Left ventricle myocardium inferior (tissue), 1 donor: ENCODE results near the gene ZMIZ1. TPM values are rescaled to one million over a fixed set of nuclear protein-coding genes. Genes with fewer than 3 reads are reported as not detected.
A peak's percentile ranks its signal among the peaks of the same experiment; 100 is the strongest.

Source experiments
- DNase-seq: peaks from one replicate; pipeline ENCODE4 v3.0.0-alpha.2; 2020
- H3K27ac ChIP-seq: fragments of 200-600 bp; replicated peaks from 2 replicates; pipeline ENCODE4 v1.8.0; 2021
- H3K27me3 ChIP-seq: fragments of 200-600 bp; 2 replicates; pipeline ENCODE4 v1.8.0; 2021; ENCODE audit warnings: low read depth
- H3K36me3 ChIP-seq: fragments of 200-600 bp; 2 replicates; pipeline ENCODE4 v1.8.0; 2021
- H3K4me1 ChIP-seq: fragments of 200-600 bp; 2 replicates; pipeline ENCODE4 v1.8.0; 2021
- H3K4me3 ChIP-seq: fragments of 200-600 bp; 2 replicates; pipeline ENCODE4 v1.8.0; 2021; ENCODE audit warnings: mild to moderate bottlenecking, moderate library complexity
- H3K9me3 ChIP-seq: fragments of 200-600 bp; replicated peaks from 2 replicates; pipeline ENCODE4 v1.8.0; 2021
- intact Hi-C: fragments of 100-400 bp; cut with micrococcal nuclease; formaldehyde crosslinking; loops from one replicate; pipeline ENCODE4 v1.11.0; 2022
- total RNA-seq: library from RNA; stranded (reverse); fragmentation: NEBNext Ultra II Directional; extraction: Animal tissue kit (Norgen Biotek cat#: 25700); gene quantifications from one replicate; pipeline ENCODE4 v1.2.1, GENCODE V29; 2021
- TF ChIP-seq, protein P1 (sequence below): fragments of 200-600 bp; IDR thresholded peaks from 2 replicates; pipeline ENCODE4 v1.8.0; 2021; ENCODE audit warnings: antibody characterized with exemption, mild to moderate bottlenecking, borderline replicate concordance
- donor health status: DM: no; HTN: yes; CAD: no; lungs with severe emphysema.

The ZMIZ1 gene
- total RNA-seq, 1 donor from 2014 or later = 55.9 TPM

DNA sequence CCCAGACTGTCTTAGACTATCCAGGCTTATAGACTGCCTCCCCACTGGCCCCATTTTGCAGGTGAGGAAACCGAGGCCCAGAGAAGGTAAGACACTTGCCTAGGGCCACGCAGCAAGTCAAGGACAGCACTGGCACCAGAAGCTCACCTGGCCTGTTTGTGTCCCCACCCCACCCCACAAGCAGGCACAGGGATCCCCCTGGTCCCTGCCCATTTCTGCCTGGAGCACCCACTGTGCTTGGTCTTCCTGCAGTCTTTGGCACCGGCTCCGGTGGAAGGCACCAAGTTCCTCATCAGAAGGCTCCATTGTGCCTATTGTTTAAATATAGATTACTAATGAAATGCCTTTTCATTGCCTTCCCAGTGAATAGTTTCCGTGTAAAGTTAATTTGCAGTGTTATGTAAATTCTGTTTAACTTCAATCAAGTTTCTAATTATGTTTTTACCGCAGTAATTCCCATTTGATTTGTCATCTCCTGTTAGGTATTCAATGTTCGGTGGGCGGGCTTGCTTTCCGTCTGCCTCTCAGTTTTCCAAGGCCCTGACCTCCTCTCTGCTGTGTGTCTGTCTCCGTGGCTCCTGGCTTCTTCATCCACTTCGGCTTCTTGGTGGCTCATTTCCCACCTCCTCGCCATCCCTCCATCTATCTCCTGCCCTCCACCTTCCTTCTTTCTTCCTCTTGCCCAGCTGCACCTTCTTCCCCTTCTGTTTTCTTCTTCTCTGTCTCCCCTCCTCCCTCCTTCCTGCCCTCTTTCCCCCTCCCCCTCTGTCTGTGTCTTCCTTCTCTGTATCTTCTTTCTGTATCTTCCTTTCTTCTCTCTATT is 75.8 kb downstream of the ZMIZ1 start:
- H3K27ac ChIP-seq = peak overlapping the region; percentile 99
- intact Hi-C loops = loop anchor here (5.0 kb wide), 1 partner anchor 72 kb away; no protein-coding TSS in a partner anchor
- H3K9me3 ChIP-seq = no peaks in the 10 kb centered on the region
- H3K4me3 ChIP-seq = no peak overlapping the region
- DNase-seq = no peak
- peaks cover 100% of the 10 kb centered on the region for H3K4me1 ChIP-seq
- no peaks in the 10 kb centered on the region for H3K27me3 ChIP-seq
- peaks cover 35% of the 10 kb centered on the region for H3K36me3 ChIP-seq
- TF ChIP-seq, protein P1, sequence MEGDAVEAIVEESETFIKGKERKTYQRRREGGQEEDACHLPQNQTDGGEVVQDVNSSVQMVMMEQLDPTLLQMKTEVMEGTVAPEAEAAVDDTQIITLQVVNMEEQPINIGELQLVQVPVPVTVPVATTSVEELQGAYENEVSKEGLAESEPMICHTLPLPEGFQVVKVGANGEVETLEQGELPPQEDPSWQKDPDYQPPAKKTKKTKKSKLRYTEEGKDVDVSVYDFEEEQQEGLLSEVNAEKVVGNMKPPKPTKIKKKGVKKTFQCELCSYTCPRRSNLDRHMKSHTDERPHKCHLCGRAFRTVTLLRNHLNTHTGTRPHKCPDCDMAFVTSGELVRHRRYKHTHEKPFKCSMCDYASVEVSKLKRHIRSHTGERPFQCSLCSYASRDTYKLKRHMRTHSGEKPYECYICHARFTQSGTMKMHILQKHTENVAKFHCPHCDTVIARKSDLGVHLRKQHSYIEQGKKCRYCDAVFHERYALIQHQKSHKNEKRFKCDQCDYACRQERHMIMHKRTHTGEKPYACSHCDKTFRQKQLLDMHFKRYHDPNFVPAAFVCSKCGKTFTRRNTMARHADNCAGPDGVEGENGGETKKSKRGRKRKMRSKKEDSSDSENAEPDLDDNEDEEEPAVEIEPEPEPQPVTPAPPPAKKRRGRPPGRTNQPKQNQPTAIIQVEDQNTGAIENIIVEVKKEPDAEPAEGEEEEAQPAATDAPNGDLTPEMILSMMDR = no peak

DNA sequence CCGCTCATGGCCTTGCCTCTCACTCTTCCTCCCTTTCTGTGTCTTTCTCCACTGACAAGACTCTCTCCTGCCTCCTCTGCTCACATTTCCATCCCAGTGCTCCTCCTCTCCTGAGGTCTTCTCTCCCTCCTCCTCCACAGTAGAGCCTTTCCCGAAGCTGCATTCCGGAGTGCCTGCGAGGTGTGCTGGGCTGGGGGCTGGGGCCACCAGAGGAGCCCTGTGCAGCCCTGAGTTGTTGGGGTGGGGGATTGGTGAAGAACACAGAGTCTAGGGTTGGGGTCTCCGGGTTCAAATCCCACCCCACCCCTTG is 76.4 kb downstream of the ZMIZ1 start:
- no peak for DNase-seq
- intact Hi-C loops = loop anchor here (5.0 kb wide), 1 partner anchor 73 kb away; no protein-coding TSS in a partner anchor
- TF ChIP-seq, protein P1 = no peak
- H3K9me3 ChIP-seq = no peaks in the 10 kb centered on the region
- peaks cover 100% of the 10 kb centered on the region for H3K4me1 ChIP-seq
- H3K36me3 ChIP-seq = peaks cover 29% of the 10 kb centered on the region
- no peaks in the 10 kb centered on the region for H3K27me3 ChIP-seq
- peak overlapping the region; percentile 99 for H3K27ac ChIP-seq
- H3K4me3 ChIP-seq = no peak overlapping the region

DNA sequence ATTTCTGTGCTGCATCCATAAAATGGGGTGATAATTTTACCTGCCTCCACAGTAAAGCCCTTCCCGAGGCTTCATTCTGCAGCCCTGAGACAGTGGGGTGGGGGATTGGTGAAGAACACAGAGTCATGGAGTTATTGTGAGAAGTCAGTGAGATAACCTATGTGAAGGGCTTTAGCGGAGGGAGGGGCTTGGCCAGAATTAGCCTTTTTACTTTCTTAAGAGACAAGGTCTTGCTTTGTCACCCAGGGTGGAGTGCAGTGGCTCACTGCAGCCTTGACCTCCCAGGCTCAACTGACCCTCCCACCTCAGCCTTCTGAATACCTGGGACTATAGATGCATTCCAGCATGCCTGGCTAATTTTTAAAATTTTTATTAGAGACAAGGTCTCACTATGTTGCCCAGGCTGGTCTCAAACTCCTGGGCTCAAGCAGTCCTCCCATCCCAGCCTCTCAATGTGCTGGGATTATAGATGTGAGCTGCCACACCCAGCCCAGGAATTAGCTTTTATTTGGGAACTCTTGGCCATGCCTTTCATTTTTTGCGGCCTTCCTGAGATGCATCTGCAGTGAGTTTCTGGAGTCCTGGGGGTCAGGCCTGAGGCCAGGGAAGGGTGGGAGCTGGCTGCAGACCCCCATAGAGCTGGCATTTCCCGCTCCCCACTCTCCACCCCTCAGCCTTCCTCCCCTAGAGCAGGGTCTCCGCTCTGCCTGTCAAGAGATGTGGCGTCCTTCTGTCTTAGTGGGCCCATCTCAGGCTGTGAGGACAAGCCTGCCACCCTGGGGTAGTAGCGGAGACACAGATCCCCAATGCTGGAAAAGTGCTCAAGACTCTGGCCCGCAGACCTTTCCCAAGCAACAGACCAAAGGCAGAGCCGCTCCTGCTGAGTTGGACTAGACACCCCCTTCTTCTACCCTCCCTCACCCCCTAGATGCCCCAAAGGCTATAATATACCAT is 77.0 kb downstream of the ZMIZ1 start:
- intact Hi-C loops = loop anchor here (5.0 kb wide), 1 partner anchor 73 kb away; no protein-coding TSS in a partner anchor
- peaks cover 22% of the 10 kb centered on the region for H3K36me3 ChIP-seq

DNA sequence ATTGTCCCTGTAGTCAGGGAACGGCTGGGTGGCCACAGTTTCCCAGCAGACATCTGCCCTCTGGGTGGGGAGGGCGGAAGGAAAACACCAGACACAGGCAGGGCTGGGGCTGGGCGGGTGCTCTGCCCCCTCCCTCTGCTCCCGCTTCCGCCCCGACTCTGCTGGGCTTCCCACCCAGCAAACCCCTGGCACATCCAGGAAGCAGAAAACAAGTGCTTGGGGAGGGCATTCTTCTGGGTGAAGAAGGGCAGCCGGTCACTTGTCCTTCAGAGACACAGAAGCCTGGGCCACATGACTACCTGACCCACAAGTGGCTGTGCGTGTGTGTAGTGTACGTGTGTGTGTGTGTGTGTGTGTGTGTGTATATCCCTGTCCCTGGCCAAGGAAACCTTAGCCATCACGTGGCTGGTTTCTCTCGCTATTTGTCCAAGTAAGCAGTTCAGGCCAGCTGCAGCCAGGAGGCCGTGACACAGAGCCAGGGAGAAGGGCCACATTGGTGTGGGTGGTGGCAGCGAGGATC is 77.9 kb downstream of the ZMIZ1 start:
- H3K4me3 ChIP-seq = peak overlapping the region; percentile 32
- H3K9me3 ChIP-seq = no peaks in the 10 kb centered on the region
- H3K4me1 ChIP-seq = peaks cover 100% of the 10 kb centered on the region
- TF ChIP-seq, protein P1 = peak; percentile 58
- H3K27me3 ChIP-seq = no peaks in the 10 kb centered on the region
- peaks cover 16% of the 10 kb centered on the region for H3K36me3 ChIP-seq
- intact Hi-C loops = loop anchor here (5.0 kb wide), 1 partner anchor 74 kb away; no protein-coding TSS in a partner anchor
- H3K27ac ChIP-seq = peak overlapping the region; percentile 99
- peak; percentile 75 for DNase-seq

More for the DNA sequence above, 77.0 kb downstream of the ZMIZ1 start:
- TF ChIP-seq, protein P1 = no peak
- Histone ChIP-seq H3K27me3 (no peaks in the 10 kb centered on the region), H3K4me3 (peak overlapping the region; percentile 32), H3K9me3 (no peaks in the 10 kb centered on the region), H3K4me1 (peaks cover 100% of the 10 kb centered on the region), H3K27ac (peak overlapping the region; percentile 99)
- DNase-seq = no peak

DNA sequence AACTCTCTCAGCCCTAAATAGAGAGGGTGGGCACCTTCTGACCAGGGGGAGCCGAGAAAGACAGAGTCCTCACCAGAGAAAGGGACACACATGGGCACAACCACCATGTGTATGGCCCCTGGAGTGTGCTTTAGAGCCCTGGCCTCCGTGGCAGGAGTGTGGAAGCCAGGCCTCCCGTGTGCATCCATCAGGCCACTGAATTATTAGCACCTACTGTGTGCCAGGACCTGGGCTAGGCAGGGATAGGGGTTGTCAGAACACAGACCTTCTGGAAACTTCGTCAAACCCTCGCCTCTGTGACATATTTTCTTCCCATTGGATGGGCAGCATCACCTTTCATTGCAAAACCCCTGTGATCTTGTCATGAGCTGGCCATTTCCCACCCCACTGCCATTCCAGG is 78.5 kb downstream of the ZMIZ1 start:
- no peak for DNase-seq
- peak overlapping the region; percentile 99 for H3K27ac ChIP-seq
- no peaks in the 10 kb centered on the region for H3K27me3 ChIP-seq
- H3K4me1 ChIP-seq = peaks cover 100% of the 10 kb centered on the region
- H3K4me3 ChIP-seq = no peak overlapping the region
- intact Hi-C loops = loop anchor here (5.0 kb wide), 1 partner anchor 75 kb away; no protein-coding TSS in a partner anchor
- TF ChIP-seq, protein P1 = no peak
- H3K36me3 ChIP-seq = peaks cover 16% of the 10 kb centered on the region
- H3K9me3 ChIP-seq = no peaks in the 10 kb centered on the region
